Measurements from ENCODE around the gene CNOT4. TPM values are rescaled to one million over a fixed set of nuclear protein-coding genes. Genes with fewer than 3 reads are reported as not detected.

CNOT4 gene
- total and polyA plus RNA-seq, 2 of the 8 experiments (the other 6 are each of a cell fraction or from before 2014, with no cell fraction given) = 10.9 to 25.8 TPM

DNA sequence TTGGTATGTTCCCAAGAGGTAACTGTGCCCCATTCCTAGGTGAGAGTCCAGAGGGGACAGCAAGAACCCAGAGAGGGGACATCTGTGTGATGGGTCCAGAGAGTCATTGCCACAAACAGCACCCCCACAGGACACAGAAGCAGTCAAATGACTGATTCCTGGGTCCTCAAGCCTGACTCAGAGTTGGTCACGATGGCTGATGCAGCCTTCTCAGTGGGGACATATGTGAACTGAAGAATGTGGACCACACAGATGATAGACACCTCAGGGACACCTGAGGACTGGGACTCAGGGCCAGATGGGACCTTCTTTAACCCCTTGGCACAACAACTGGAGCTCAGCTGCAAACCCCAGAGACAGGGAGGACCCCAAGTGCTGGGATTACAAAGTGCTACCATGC is 179.8 kb downstream of the CNOT4 start:
- H3K4me3 ChIP-seq (ENCODE audit: extremely low read depth in 1 of 4, insufficient read depth in 2 of 4, low read depth in 3 of 4, low read length in 4 of 4) = no peak overlapping the region
- H3K9me3 ChIP-seq (ENCODE audit: insufficient read depth in 2 of 2, low read depth in 1 of 2, low read length in 1 of 2) = peaks cover 0 to 2% of the 10 kb centered on the region in 2 experiments; a peak in 1 of 4 replicates
- H4K5ac ChIP-seq (ENCODE audit: insufficient read length, low read depth, low read length) = no peak overlapping the region
- H3K36me3 ChIP-seq (ENCODE audit: control insufficient read depth in 2 of 4, insufficient read depth in 4 of 4, low read length in 3 of 4) = no peaks in the 10 kb centered on the region
- no peak for DNase-seq (ENCODE audit: low read depth in 1 of 2, low spot score in 2 of 2)
- no peaks in the 10 kb centered on the region for H3K27me3 ChIP-seq (replicated peaks in 1 of 4; ENCODE audit: control insufficient read depth in 3 of 4, extremely low read depth in 1 of 4, insufficient read depth in 3 of 4, low read length in 3 of 4)
- H3K23ac ChIP-seq (ENCODE audit: insufficient read length) = no peak overlapping the region
- no peak overlapping the region for H3K27ac ChIP-seq (ENCODE audit: low read depth, low read length)
- no peak overlapping the region for H4K8ac ChIP-seq (ENCODE audit: extremely low read depth, insufficient read depth, low read length)
- no peak overlapping the region for H2BK15ac ChIP-seq (ENCODE audit: low read length)
- no peak overlapping the region for H3K9ac ChIP-seq (replicated peaks in 1 of 4; ENCODE audit: extremely low read depth in 1 of 4, low read depth in 3 of 4, low read length in 3 of 4)
- no peak overlapping the region for H3K4ac ChIP-seq (replicated peaks; ENCODE audit: insufficient read length, low read depth, low read length)
- TF ChIP-seq, protein P1, sequence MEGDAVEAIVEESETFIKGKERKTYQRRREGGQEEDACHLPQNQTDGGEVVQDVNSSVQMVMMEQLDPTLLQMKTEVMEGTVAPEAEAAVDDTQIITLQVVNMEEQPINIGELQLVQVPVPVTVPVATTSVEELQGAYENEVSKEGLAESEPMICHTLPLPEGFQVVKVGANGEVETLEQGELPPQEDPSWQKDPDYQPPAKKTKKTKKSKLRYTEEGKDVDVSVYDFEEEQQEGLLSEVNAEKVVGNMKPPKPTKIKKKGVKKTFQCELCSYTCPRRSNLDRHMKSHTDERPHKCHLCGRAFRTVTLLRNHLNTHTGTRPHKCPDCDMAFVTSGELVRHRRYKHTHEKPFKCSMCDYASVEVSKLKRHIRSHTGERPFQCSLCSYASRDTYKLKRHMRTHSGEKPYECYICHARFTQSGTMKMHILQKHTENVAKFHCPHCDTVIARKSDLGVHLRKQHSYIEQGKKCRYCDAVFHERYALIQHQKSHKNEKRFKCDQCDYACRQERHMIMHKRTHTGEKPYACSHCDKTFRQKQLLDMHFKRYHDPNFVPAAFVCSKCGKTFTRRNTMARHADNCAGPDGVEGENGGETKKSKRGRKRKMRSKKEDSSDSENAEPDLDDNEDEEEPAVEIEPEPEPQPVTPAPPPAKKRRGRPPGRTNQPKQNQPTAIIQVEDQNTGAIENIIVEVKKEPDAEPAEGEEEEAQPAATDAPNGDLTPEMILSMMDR (IDR thresholded peaks at IDR 0.05; ENCODE audit: control extremely low read depth in 1 of 3, insufficient read depth in 1 of 3, low read depth in 1 of 3, low read length in 3 of 3) = no peak
- TF ChIP-seq EP300 (IDR thresholded peaks at IDR 0.05; ENCODE audit: borderline replicate concordance in 1 of 2, low read depth in 2 of 2, low read length in 2 of 2) (no peak), CEBPB (IDR thresholded peaks at IDR 0.05; ENCODE audit: low read depth, low read length) (no peak), TBP (IDR thresholded peaks at IDR 0.05; ENCODE audit: low read depth, low read length) (no peak), RAD21 (IDR thresholded peaks at IDR 0.05 in 1 of 2, conservative IDR thresholded peaks at IDR 0.05 in 1 of 2; ENCODE audit: low read depth in 2 of 2, low read length in 2 of 2) (no peak), SP4 (IDR thresholded peaks at IDR 0.05; ENCODE audit: low read length) (no peak)
- TF ChIP-seq, protein P2, sequence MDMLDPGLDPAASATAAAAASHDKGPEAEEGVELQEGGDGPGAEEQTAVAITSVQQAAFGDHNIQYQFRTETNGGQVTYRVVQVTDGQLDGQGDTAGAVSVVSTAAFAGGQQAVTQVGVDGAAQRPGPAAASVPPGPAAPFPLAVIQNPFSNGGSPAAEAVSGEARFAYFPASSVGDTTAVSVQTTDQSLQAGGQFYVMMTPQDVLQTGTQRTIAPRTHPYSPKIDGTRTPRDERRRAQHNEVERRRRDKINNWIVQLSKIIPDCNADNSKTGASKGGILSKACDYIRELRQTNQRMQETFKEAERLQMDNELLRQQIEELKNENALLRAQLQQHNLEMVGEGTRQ (IDR thresholded peaks at IDR 0.05; ENCODE audit: low read length) = no peak
- H2AK5ac ChIP-seq (ENCODE audit: low read depth, low read length) = no peak overlapping the region
- H3K23me2 ChIP-seq (ENCODE audit: low read depth, low read length) = no peaks in the 10 kb centered on the region
- H4K91ac ChIP-seq (replicated peaks; ENCODE audit: insufficient read length, low read length) = no peak overlapping the region
- H2BK5ac ChIP-seq (ENCODE audit: low read depth, low read length) = no peak overlapping the region
- 100% methylated on average over 1 of the region's 1 CpG; no CpG with 5 or more reads in 1 of the 2 experiments for WGBS, 2 experiments (ENCODE audit: extremely low coverage in 1 of 2, insufficient coverage in 1 of 2, insufficient read length in 1 of 2, insufficient replicate concordance in 2 of 2, low coverage in 1 of 2, low lambda C conversion rate in 2 of 2, missing lambda C conversion rate in 1 of 2)
- peaks cover 0 to under 1% (median 0%) of the 10 kb centered on the region in 4 experiments; a peak in 2 of 7 replicates for H3K4me1 ChIP-seq (replicated peaks in 1 of 4; ENCODE audit: control insufficient read depth in 3 of 4, insufficient read depth in 4 of 4, low read length in 3 of 4)
- ChIA-PET POLR2A (ENCODE audit: partially characterized antibody) (no interaction called here), CTCF (ENCODE audit: partially characterized antibody) (interaction anchor here (0.5 to 6.7 kb wide), 4 partner anchors 10 to 56 kb away, joined by 4 to 49 read pairs (median 5); no protein-coding TSS in a partner anchor)
- H3K18ac ChIP-seq (ENCODE audit: extremely low read depth, low read length) = no peak overlapping the region
- FAIRE-seq = no peak
- H2AFZ ChIP-seq (ENCODE audit: low read length) = no peak overlapping the region
- H3K14ac ChIP-seq (ENCODE audit: insufficient read length) = no peak overlapping the region
- no peaks in the 10 kb centered on the region for H3K79me2 ChIP-seq (ENCODE audit: control insufficient read depth in 1 of 2, insufficient read depth in 2 of 2, low read length in 2 of 2)
- no peak overlapping the region for H3K4me2 ChIP-seq (ENCODE audit: insufficient read depth in 1 of 2, low read depth in 2 of 2, low read length in 2 of 2)
- no peak overlapping the region for H3K56ac ChIP-seq (replicated peaks; ENCODE audit: insufficient read length, low read depth, low read length)
- H3K79me1 ChIP-seq (ENCODE audit: low read depth, low read length) = no peaks in the 10 kb centered on the region
- no peaks in the 10 kb centered on the region for H4K20me1 ChIP-seq (replicated peaks in 1 of 2; ENCODE audit: control insufficient read depth in 1 of 2, insufficient read depth in 2 of 2, low read length in 2 of 2)
- no peak overlapping the region for H2BK20ac ChIP-seq (ENCODE audit: low read length)
- H2BK120ac ChIP-seq (replicated peaks; ENCODE audit: low read depth, low read length) = no peak overlapping the region
- no peak overlapping the region for H2BK12ac ChIP-seq (ENCODE audit: low read depth, low read length)
